ENCODE measurements around the gene PLCH1. TPM values are rescaled to one million over a fixed set of nuclear protein-coding genes. Genes with fewer than 3 reads are reported as not detected.

Gene PLCH1
- total RNA-seq, 1 experiment from 2014 or later: 4.1 TPM

DNA sequence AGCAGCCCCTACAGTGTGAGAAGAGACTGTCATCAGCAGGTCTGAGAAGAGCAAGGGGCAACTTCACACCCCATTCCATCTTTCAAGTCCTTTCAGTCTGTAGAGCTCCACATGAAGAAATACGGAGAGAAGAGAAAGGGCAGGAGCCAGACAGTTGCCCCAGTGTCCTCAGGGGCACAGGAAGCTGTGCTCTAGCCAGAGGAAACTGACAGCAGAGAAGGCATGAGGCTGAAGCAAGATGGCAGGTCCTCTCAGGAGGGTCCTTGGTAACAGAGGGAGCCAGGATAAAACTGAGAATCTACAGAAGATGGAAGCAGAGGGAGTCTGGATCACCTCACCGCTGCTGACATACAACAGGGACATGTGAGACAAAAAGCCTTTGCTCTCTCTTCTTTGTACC lies 47.3 kb downstream of the PLCH1 start:
- Histone ChIP-seq H3K79me2 (ENCODE audit: low read length) (no peaks in the 10 kb centered on the region), H2AFZ (ENCODE audit: low read length) (no peak overlapping the region), H3F3A (ENCODE audit: low read length, unreplicated experiment) (no peaks in the 10 kb centered on the region), H3K9ac (ENCODE audit: low read length) (no peak overlapping the region), H3K9me3 (ENCODE audit: low read length) (no peaks in the 10 kb centered on the region), H3K27me3 (ENCODE audit: low read length) (no peaks in the 10 kb centered on the region), H3K9me2 (replicated peaks; ENCODE audit: low read length) (no peaks in the 10 kb centered on the region), H4K20me1 (ENCODE audit: low read length) (no peaks in the 10 kb centered on the region), H3K4me1 (ENCODE audit: insufficient read depth, low read length) (0 out of 2 replicates have a peak, but pooled peaks cover under 1% of the 10 kb centered on the region), H3K4me2 (ENCODE audit: low read length) (no peak overlapping the region), H3K27ac (ENCODE audit: low read length) (no peak overlapping the region), H3K36me3 (ENCODE audit: low read depth, low read length) (no peaks in the 10 kb centered on the region), H3K4me3 (ENCODE audit: low read length) (no peak overlapping the region)
- CTCF ChIA-PET: no interaction called here
- DNase-seq: no peak
- intact Hi-C loops (cut with micrococcal nuclease): no loop called here
- no TSS peak for BruUV-seq (replicated peaks)
- no peak for ATAC-seq
- POLR2A ChIA-PET (ENCODE audit: unreplicated experiment): no interaction called here
- TF ChIP-seq EZH2 (IDR thresholded peaks at IDR 0.05; ENCODE audit: low read length, unreplicated experiment) (no peak), EZH2phosphoT487 (IDR thresholded peaks at IDR 0.05; ENCODE audit: borderline replicate concordance, low read length) (no peak)
- TF ChIP-seq, protein P1, sequence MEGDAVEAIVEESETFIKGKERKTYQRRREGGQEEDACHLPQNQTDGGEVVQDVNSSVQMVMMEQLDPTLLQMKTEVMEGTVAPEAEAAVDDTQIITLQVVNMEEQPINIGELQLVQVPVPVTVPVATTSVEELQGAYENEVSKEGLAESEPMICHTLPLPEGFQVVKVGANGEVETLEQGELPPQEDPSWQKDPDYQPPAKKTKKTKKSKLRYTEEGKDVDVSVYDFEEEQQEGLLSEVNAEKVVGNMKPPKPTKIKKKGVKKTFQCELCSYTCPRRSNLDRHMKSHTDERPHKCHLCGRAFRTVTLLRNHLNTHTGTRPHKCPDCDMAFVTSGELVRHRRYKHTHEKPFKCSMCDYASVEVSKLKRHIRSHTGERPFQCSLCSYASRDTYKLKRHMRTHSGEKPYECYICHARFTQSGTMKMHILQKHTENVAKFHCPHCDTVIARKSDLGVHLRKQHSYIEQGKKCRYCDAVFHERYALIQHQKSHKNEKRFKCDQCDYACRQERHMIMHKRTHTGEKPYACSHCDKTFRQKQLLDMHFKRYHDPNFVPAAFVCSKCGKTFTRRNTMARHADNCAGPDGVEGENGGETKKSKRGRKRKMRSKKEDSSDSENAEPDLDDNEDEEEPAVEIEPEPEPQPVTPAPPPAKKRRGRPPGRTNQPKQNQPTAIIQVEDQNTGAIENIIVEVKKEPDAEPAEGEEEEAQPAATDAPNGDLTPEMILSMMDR (conservative IDR thresholded peaks at IDR 0.05; ENCODE audit: low read depth, low read length): no peak

DNA sequence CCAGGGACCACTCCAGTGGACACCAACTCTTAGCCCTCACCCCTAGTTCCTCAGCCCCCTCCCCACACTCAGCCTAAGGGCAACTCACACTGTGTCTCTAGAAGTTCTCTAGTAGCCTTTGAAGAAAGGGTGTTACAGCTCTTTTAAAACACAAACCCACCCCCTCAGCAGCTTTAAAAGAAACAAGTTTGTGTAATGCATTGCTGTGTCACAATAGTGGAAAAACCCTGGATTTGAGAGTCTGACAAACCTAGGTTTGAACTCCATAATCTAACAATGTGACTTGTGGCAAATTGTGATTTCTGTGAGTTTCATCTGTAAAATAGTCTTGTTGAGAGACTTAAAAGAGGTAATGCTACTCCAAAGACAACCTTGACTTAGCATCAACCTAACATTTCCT lies 54.0 kb downstream of the PLCH1 start:
- no peak overlapping the region for H2AFZ ChIP-seq (ENCODE audit: low read length)
- ChIA-PET CTCF (no interaction called here), POLR2A (ENCODE audit: unreplicated experiment) (no interaction called here)
- H3K36me3 ChIP-seq (ENCODE audit: low read depth, low read length): no peaks in the 10 kb centered on the region
- no TSS peak for BruUV-seq (replicated peaks)
- no peak overlapping the region for H3K27ac ChIP-seq (ENCODE audit: low read length)
- no peaks in the 10 kb centered on the region for H4K20me1 ChIP-seq (ENCODE audit: low read length)
- DNase-seq: no peak
- no peak for ATAC-seq
- H3K79me2 ChIP-seq (ENCODE audit: low read length): no peaks in the 10 kb centered on the region
- no peaks in the 10 kb centered on the region for H3K4me1 ChIP-seq (ENCODE audit: insufficient read depth, low read length)
- TF ChIP-seq EZH2phosphoT487 (IDR thresholded peaks at IDR 0.05; ENCODE audit: borderline replicate concordance, low read length): no peak
- TF ChIP-seq, protein P1 (conservative IDR thresholded peaks at IDR 0.05; ENCODE audit: low read depth, low read length): no peak
- TF ChIP-seq EZH2 (IDR thresholded peaks at IDR 0.05; ENCODE audit: low read length, unreplicated experiment): no peak
- no peaks in the 10 kb centered on the region for H3F3A ChIP-seq (ENCODE audit: low read length, unreplicated experiment)
- H3K9ac ChIP-seq (ENCODE audit: low read length): no peak overlapping the region
- no peaks in the 10 kb centered on the region for H3K27me3 ChIP-seq (ENCODE audit: low read length)
- intact Hi-C loops (cut with micrococcal nuclease): no loop called here
- H3K9me2 ChIP-seq (replicated peaks; ENCODE audit: low read length): no peaks in the 10 kb centered on the region
- no peaks in the 10 kb centered on the region for H3K9me3 ChIP-seq (ENCODE audit: low read length)
- H3K4me2 ChIP-seq (ENCODE audit: low read length): no peak overlapping the region
- no peak overlapping the region for H3K4me3 ChIP-seq (ENCODE audit: low read length)

DNA sequence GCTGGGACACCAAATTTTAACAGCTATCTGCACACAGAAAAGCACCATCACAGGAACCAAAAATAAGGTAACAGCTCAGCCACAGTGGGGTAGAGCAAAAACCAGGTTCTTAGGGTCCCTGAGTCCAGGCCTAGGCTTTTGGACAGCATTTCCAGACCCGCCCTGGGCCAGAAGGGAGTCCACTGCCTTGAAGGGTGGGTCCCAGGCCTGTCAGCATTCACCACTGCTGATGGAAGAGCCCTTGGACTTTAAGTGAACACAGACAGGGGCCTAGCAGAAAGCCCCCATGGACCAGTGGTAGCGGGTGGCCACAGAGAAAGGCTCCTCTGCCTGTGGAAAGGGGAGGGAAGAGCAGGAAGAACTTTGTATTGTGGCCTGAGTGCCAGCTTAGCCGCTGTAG lies 56.4 kb downstream of the PLCH1 start:
- POLR2A ChIA-PET (ENCODE audit: unreplicated experiment): interaction anchor here (0.5 kb wide), 1 partner anchor 252 kb away, joined by 3 read pairs; no protein-coding TSS in a partner anchor
- no peak overlapping the region for H3K27ac ChIP-seq (ENCODE audit: low read length)
- H3K79me2 ChIP-seq (ENCODE audit: low read length): no peaks in the 10 kb centered on the region
- CTCF ChIA-PET: no interaction called here
- ATAC-seq: no peak
- no peak overlapping the region for H3K4me3 ChIP-seq (ENCODE audit: low read length)
- H3K9ac ChIP-seq (ENCODE audit: low read length): no peak overlapping the region
- H3K27me3 ChIP-seq (ENCODE audit: low read length): no peaks in the 10 kb centered on the region
- no peaks in the 10 kb centered on the region for H3K4me1 ChIP-seq (ENCODE audit: insufficient read depth, low read length)
- TF ChIP-seq, protein P1 (conservative IDR thresholded peaks at IDR 0.05; ENCODE audit: low read depth, low read length): no peak
- TF ChIP-seq EZH2phosphoT487 (IDR thresholded peaks at IDR 0.05; ENCODE audit: borderline replicate concordance, low read length): no peak
- TF ChIP-seq EZH2 (IDR thresholded peaks at IDR 0.05; ENCODE audit: low read length, unreplicated experiment): no peak
- intact Hi-C loops (cut with micrococcal nuclease): no loop called here
- no peak overlapping the region for H3K4me2 ChIP-seq (ENCODE audit: low read length)
- no peaks in the 10 kb centered on the region for H4K20me1 ChIP-seq (ENCODE audit: low read length)
- no peak overlapping the region for H2AFZ ChIP-seq (ENCODE audit: low read length)
- no TSS peak for BruUV-seq (replicated peaks)
- no peak for DNase-seq
- no peaks in the 10 kb centered on the region for H3F3A ChIP-seq (ENCODE audit: low read length, unreplicated experiment)
- H3K9me3 ChIP-seq (ENCODE audit: low read length): no peaks in the 10 kb centered on the region
- no peaks in the 10 kb centered on the region for H3K9me2 ChIP-seq (replicated peaks; ENCODE audit: low read length)
- H3K36me3 ChIP-seq (ENCODE audit: low read depth, low read length): no peaks in the 10 kb centered on the region
